ENCODE measurements around the gene BPIFB6.

GRCh38 chr20:33051333-33051732 is 19.9 kb downstream of the BPIFB6 start:
- TF ChIP-seq CTCF (IDR thresholded peaks at IDR 0.05) (no peak), POLR2A (IDR thresholded peaks at IDR 0.05) (no peak)

All from heart left ventricle (tissue), 13 donors.